H1 (cell line): Measurements from ENCODE around the gene MSI2. TPM values are rescaled to one million over a fixed set of nuclear protein-coding genes. Genes with fewer than 3 reads are reported as not detected.

Experiments used
- CTCF ChIA-PET: fragments of 300-600 bp; sonication (Branson Sonifier 250); formaldehyde crosslinking; loops from one replicate; lab custom pipeline; 2021; ENCODE audit not compliant: partially characterized antibody; lab: Charles Lee
- POLR2A ChIA-PET: fragments of 300-600 bp; sonication (Branson Sonifier 250); formaldehyde crosslinking; loops from one replicate; lab custom pipeline; 2021; ENCODE audit warnings: inconsistent platforms; ENCODE audit not compliant: partially characterized antibody; lab: Charles Lee
- DNase-seq, 2 experiments: peaks; one replicate each; pipeline versions ENCODE4 v3.0.0 to v3.0.0-alpha.2; 2010 to 2022; ENCODE audit warnings: low spot score in 2 of 2, low read depth in 1 of 2, mixed read lengths in 1 of 2
- FAIRE-seq: peaks from 2 replicates; lab custom pipeline; 2011; peaks lifted over from hg19 to GRCh38; lab: Jason Lieb, UNC
- H2AFZ ChIP-seq: 2 replicates; pipeline ENCODE4 v1.8.1; 2012; ENCODE audit warnings: low read length, inconsistent platforms
- H2AK5ac ChIP-seq: 2 replicates; pipeline ENCODE4 v1.6.1; 2013; ENCODE audit warnings: low read depth, low read length
- H2BK120ac ChIP-seq: replicated peaks from 2 replicates; pipeline ENCODE3; 2013; ENCODE audit warnings: low read depth, low read length, inconsistent platforms
- H2BK12ac ChIP-seq: 2 replicates; pipeline ENCODE4 v1.6.1; 2013; ENCODE audit warnings: low read depth, low read length
- H2BK15ac ChIP-seq: 2 replicates; pipeline ENCODE4 v1.6.1; 2013; ENCODE audit warnings: low read length
- H2BK20ac ChIP-seq: 2 replicates; pipeline ENCODE4 v1.6.1; 2013; ENCODE audit warnings: low read length
- H2BK5ac ChIP-seq: 2 replicates; pipeline ENCODE4 v1.6.1; 2013; ENCODE audit warnings: low read depth, low read length
- H3K14ac ChIP-seq: 2 replicates; pipeline ENCODE4 v1.6.1; 2013; ENCODE audit warnings: inconsistent platforms; ENCODE audit not compliant: insufficient read length
- H3K18ac ChIP-seq: 2 replicates; pipeline ENCODE4 v1.6.1; 2013; ENCODE audit warnings: low read length; ENCODE audit errors: extremely low read depth
- H3K23ac ChIP-seq: 2 replicates; pipeline ENCODE4 v1.6.1; 2013; ENCODE audit warnings: inconsistent platforms; ENCODE audit not compliant: insufficient read length
- H3K23me2 ChIP-seq: 2 replicates; pipeline ENCODE4 v1.6.1; 2013; ENCODE audit warnings: low read depth, low read length
- H3K27ac ChIP-seq: 2 replicates; pipeline ENCODE4 v1.6.1; 2011; ENCODE audit warnings: low read depth, low read length, inconsistent platforms
- H3K27me3 ChIP-seq, 4 experiments: replicated peaks in 1 of 4; 1 replicate in 1 of 4; 2 replicates in 3 of 4; pipeline versions ENCODE4 v1.6.1 to v1.8.1; 2011 to 2013; ENCODE audit warnings: low read length in 3 of 4, mild to moderate bottlenecking in 3 of 4, inconsistent platforms in 2 of 4, mixed read lengths in 2 of 4, moderate library complexity in 1 of 4; ENCODE audit not compliant: control insufficient read depth in 3 of 4, insufficient read depth in 3 of 4; ENCODE audit errors: extremely low read depth in 1 of 4
- H3K36me3 ChIP-seq, 4 experiments: 2 replicates each; pipeline versions ENCODE4 v1.6.1 to v1.8.1; 2011 to 2013; ENCODE audit warnings: mild to moderate bottlenecking in 4 of 4, low read length in 3 of 4, moderate library complexity in 2 of 4, control low read depth in 1 of 4, inconsistent platforms in 1 of 4; ENCODE audit not compliant: insufficient read depth in 4 of 4, control insufficient read depth in 2 of 4
- H3K4ac ChIP-seq: replicated peaks from 2 replicates; pipeline ENCODE3; 2013; ENCODE audit warnings: low read length, low read depth, mixed read lengths, inconsistent platforms; ENCODE audit not compliant: insufficient read length
- H3K4me1 ChIP-seq, 4 experiments: replicated peaks in 1 of 4; 1 replicate in 1 of 4; 2 replicates in 3 of 4; pipeline versions ENCODE4 v1.6.1 to v1.8.1; 2011 to 2013; ENCODE audit warnings: low read length in 3 of 4, inconsistent platforms in 2 of 4, mixed read lengths in 1 of 4; ENCODE audit not compliant: insufficient read depth in 4 of 4, control insufficient read depth in 3 of 4
- H3K4me2 ChIP-seq, 2 experiments: 2 replicates each; pipeline versions ENCODE4 v1.6.1 to v1.8.1; 2011 to 2013; ENCODE audit warnings: low read depth in 2 of 2, low read length in 2 of 2, control low read depth in 1 of 2, inconsistent platforms in 1 of 2, mild to moderate bottlenecking in 1 of 2; ENCODE audit not compliant: insufficient read depth in 1 of 2
- H3K4me3 ChIP-seq, 4 experiments: fragments of 200-600, 300-600 bp in 1 of 4; sonication (generic), shearing (Covaris generic), sonication (Bioruptor Twin) in 1 of 4; 2 replicates each; pipeline versions ENCODE4 v1.5.1 to v1.8.1; 2011 to 2016; ENCODE audit warnings: low read length in 4 of 4, low read depth in 3 of 4, control low read depth in 2 of 4, inconsistent platforms in 2 of 4, mild to moderate bottlenecking in 2 of 4, mixed read lengths in 1 of 4, moderate library complexity in 1 of 4; ENCODE audit not compliant: insufficient read depth in 2 of 4; ENCODE audit errors: extremely low read depth in 1 of 4
- H3K56ac ChIP-seq: replicated peaks from 2 replicates; pipeline ENCODE3; 2013; ENCODE audit warnings: low read depth, mild to moderate bottlenecking, mixed read lengths, low read length, inconsistent platforms; ENCODE audit not compliant: insufficient read length
- H3K79me1 ChIP-seq: 2 replicates; pipeline ENCODE4 v1.6.1; 2013; ENCODE audit warnings: low read depth, low read length, control low read depth
- H3K79me2 ChIP-seq, 2 experiments: 2 replicates each; pipeline versions ENCODE4 v1.6.1 to v1.8.1; 2012 to 2013; ENCODE audit warnings: low read length in 2 of 2, mild to moderate bottlenecking in 2 of 2, inconsistent platforms in 1 of 2; ENCODE audit not compliant: insufficient read depth in 2 of 2, control insufficient read depth in 1 of 2
- H3K9ac ChIP-seq, 4 experiments: replicated peaks in 1 of 4; 1 replicate in 1 of 4; 2 replicates in 3 of 4; pipeline versions ENCODE4 v1.6.1 to v1.8.1; 2011 to 2013; ENCODE audit warnings: low read depth in 3 of 4, low read length in 3 of 4, control low read depth in 2 of 4, mild to moderate bottlenecking in 2 of 4, moderate library complexity in 2 of 4, inconsistent platforms in 1 of 4; ENCODE audit errors: extremely low read depth in 1 of 4
- H3K9me3 ChIP-seq, 2 experiments: 2 replicates each; pipeline versions ENCODE4 v1.6.1 to v1.8.1; 2012 to 2013; ENCODE audit warnings: mild to moderate bottlenecking in 2 of 2, moderate library complexity in 2 of 2, control low read depth in 1 of 2, inconsistent platforms in 1 of 2, low read depth in 1 of 2, low read length in 1 of 2, mixed read lengths in 1 of 2; ENCODE audit not compliant: insufficient read depth in 2 of 2
- H4K20me1 ChIP-seq, 2 experiments: replicated peaks in 1 of 2; 2 replicates each; pipeline versions ENCODE3 to v1.8.1; 2011 to 2013; ENCODE audit warnings: inconsistent platforms in 2 of 2, low read length in 2 of 2, mild to moderate bottlenecking in 1 of 2; ENCODE audit not compliant: insufficient read depth in 2 of 2, control insufficient read depth in 1 of 2
- H4K5ac ChIP-seq: 2 replicates; pipeline ENCODE4 v1.6.1; 2013; ENCODE audit warnings: low read length, low read depth, mixed read lengths, inconsistent platforms; ENCODE audit not compliant: insufficient read length
- H4K8ac ChIP-seq: 2 replicates; pipeline ENCODE4 v1.8.0; 2013; ENCODE audit warnings: mild to moderate bottlenecking, moderate library complexity, low read length, inconsistent platforms; ENCODE audit not compliant: insufficient read depth; ENCODE audit errors: extremely low read depth
- H4K91ac ChIP-seq: replicated peaks from 2 replicates; pipeline ENCODE3; 2013; ENCODE audit warnings: low read length, mixed read lengths, inconsistent platforms; ENCODE audit not compliant: insufficient read length
- ASH2L ChIP-seq: fragments of 200-600, 300-600 bp; sonication (generic); IDR thresholded peaks from one replicate; pipeline ENCODE4 v1.7.1; 2017; ENCODE audit warnings: low read length
- BCL11A ChIP-seq, 2 experiments: IDR thresholded peaks; one replicate each; pipeline ENCODE4 v1.6.1; 2011; ENCODE audit warnings: low read depth in 2 of 2, low read length in 2 of 2, mild to moderate bottlenecking in 2 of 2
- EGR1 ChIP-seq: IDR thresholded peaks from 2 replicates; pipeline ENCODE4 v1.6.1; 2011; ENCODE audit warnings: low read depth, low read length, borderline replicate concordance
- GABPA ChIP-seq: IDR thresholded peaks from 2 replicates; pipeline ENCODE4 v1.6.1; 2011; ENCODE audit warnings: mild to moderate bottlenecking, low read length, moderate library complexity, borderline replicate concordance; ENCODE audit not compliant: insufficient read depth
- POLR2AphosphoS5 ChIP-seq: IDR thresholded peaks from 2 replicates; pipeline ENCODE4 v1.6.1; 2011; ENCODE audit warnings: low read depth, low read length
- POU5F1 ChIP-seq: IDR thresholded peaks from 2 replicates; pipeline ENCODE4 v1.6.1; 2011; ENCODE audit warnings: low read depth, mild to moderate bottlenecking, low read length, moderate library complexity
- RBBP5 ChIP-seq: IDR thresholded peaks from 2 replicates; pipeline ENCODE4 v1.7.1; 2012; ENCODE audit warnings: low read depth, mild to moderate bottlenecking, inconsistent platforms, low read length, moderate library complexity, borderline replicate concordance
- RFX5 ChIP-seq: IDR thresholded peaks from 2 replicates; pipeline ENCODE4 v1.6.1; 2011; ENCODE audit warnings: low read depth, low read length, improper control_type of control experiment, borderline replicate concordance
- WGBS, 2 experiments: shearing (Covaris generic) in 1 of 2; methylation state at CpG; one replicate each; pipeline versions ENCODE4 v1.1.6 to v1.1.7; 2013 to 2015; ENCODE audit warnings: low lambda C conversion rate in 2 of 2, mixed read lengths in 2 of 2, inconsistent platforms in 1 of 2, low coverage in 1 of 2, missing lambda C conversion rate in 1 of 2; ENCODE audit not compliant: insufficient replicate concordance in 2 of 2, insufficient coverage in 1 of 2, insufficient read length in 1 of 2; ENCODE audit errors: extremely low coverage in 1 of 2, missing lambda C conversion rate in 1 of 2; 5-methylcytosine and 5-hydroxymethylcytosine counted together
- polyA plus RNA-seq, 7 experiments: library from polyadenylated mRNA; depleted of rRNA in 3 of 7; stranded (reverse) in 5 of 7; unstranded in 2 of 7; fragments of >200 nt in 5 of 7; fragments of 200-250 nt in 2 of 7; gene quantifications; 1 replicate in 5 of 7; 2 replicates in 1 of 7; 4 replicates in 1 of 7; pipeline versions ENCODE4 v1.2.1 to v1.2.3, GENCODE V29; 2011 to 2013; ENCODE audit warnings: missing spikeins in 2 of 7, mixed read lengths in 2 of 7
- total RNA-seq: library from RNA; stranded (reverse); fragmentation: NEBNext Ultra II Directional; extraction: Animal tissue kit (Norgen Biotek cat#: 25700); gene quantifications from 2 replicates; pipeline ENCODE4 v1.2.1, GENCODE V29; 2021
- TF ChIP-seq, protein P1 (sequence below): IDR thresholded peaks from 2 replicates; pipeline ENCODE4 v1.6.1; 2012; ENCODE audit warnings: low read length, inconsistent platforms
- TF ChIP-seq, protein P2 (sequence below): IDR thresholded peaks from 2 replicates; pipeline ENCODE4 v1.6.1; 2012; ENCODE audit warnings: inconsistent platforms
- TF ChIP-seq, protein P3 (sequence below): IDR thresholded peaks from 2 replicates; pipeline ENCODE4 v1.6.1; 2011; ENCODE audit warnings: low read depth, mild to moderate bottlenecking, low read length; ENCODE audit not compliant: insufficient read depth

MSI2 gene
- total and polyA plus RNA-seq, 2 of the 8 experiments (the other 6 are each of a cell fraction or from before 2014, with no cell fraction given), result 36.7 to 80.6 TPM

DNA sequence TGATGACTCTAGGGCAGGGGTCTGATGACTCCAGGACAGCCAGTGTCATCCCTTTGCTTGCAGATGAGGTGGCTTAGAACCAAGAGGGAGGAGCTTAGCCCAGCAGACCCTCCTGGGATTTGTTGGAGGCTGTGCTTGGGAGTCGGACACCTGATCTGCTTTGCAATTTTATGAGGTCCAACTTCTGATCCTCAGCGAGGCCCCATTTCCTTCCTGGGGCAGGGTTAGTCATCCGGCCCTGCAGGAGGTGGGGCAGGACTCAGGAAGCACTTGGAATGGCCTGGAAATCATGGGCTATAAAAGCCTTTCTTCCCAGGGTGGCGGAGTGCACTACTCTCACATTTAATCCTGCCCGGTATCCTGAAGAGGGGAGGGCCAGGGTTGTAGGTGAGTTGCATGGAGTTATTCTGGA is 168.5 kb downstream of the MSI2 start:
- Histone ChIP-seq H3K79me1 (peaks cover 7% of the 10 kb centered on the region; the same call in 1 of the 2 replicates), H3K4me2 (no peak overlapping the region), H3K9ac (no peak overlapping the region), H4K20me1 (peaks cover 0 to 5% of the 10 kb centered on the region in 2 experiments), H2BK120ac (no peak overlapping the region), H3K4me1 (peaks cover 6 to 17% (median 10%) of the 10 kb centered on the region in 4 experiments; a peak in 6 of 7 replicates), H3K23ac (no peak overlapping the region), H3K27ac (no peak overlapping the region), H2BK20ac (no peak overlapping the region), H2AFZ (no peak overlapping the region), H3K4ac (no peak overlapping the region), H3K18ac (no peak overlapping the region), H4K8ac (no peak overlapping the region), H2AK5ac (no peak overlapping the region; the same call in 1 of the 2 replicates), H2BK12ac (no peak overlapping the region; the same call in 1 of the 2 replicates), H4K5ac (no peak overlapping the region), H3K79me2 (peaks cover 0 to 52% of the 10 kb centered on the region in 2 experiments; a peak in 2 of 4 replicates), H4K91ac (no peak overlapping the region), H3K14ac (no peak overlapping the region), H2BK15ac (no peak overlapping the region), H2BK5ac (no peak overlapping the region; the same call in 1 of the 2 replicates), H3K23me2 (no peaks in the 10 kb centered on the region), H3K9me3 (no peaks in the 10 kb centered on the region), H3K36me3 (no peaks in the 10 kb centered on the region), H3K27me3 (no peaks in the 10 kb centered on the region), H3K4me3 (no peak overlapping the region), H3K56ac (no peak overlapping the region)
- WGBS, 2 experiments, result 88% methylated on average over 5 of the region's 5 CpGs; no CpG with 5 or more reads in 1 of the 2 experiments
- ChIA-PET CTCF (interaction anchor here (1.6 to 6.8 kb wide), 3 partner anchors 15 to 181 kb away, joined by 3 to 18 read pairs (median 13); no protein-coding TSS in a partner anchor), POLR2A (no interaction called here)
- no peak for DNase-seq
- FAIRE-seq, result no peak
- TF ChIP-seq ASH2L (no peak), EGR1 (no peak), POLR2AphosphoS5 (no peak), BCL11A (IDR thresholded peaks at IDR 0.05; ENCODE audit: low read depth in 2 of 2, low read length in 2 of 2) (no peak), RFX5 (no peak), POU5F1 (no peak), GABPA (no peak), RBBP5 (no peak)
- TF ChIP-seq, protein P1, sequence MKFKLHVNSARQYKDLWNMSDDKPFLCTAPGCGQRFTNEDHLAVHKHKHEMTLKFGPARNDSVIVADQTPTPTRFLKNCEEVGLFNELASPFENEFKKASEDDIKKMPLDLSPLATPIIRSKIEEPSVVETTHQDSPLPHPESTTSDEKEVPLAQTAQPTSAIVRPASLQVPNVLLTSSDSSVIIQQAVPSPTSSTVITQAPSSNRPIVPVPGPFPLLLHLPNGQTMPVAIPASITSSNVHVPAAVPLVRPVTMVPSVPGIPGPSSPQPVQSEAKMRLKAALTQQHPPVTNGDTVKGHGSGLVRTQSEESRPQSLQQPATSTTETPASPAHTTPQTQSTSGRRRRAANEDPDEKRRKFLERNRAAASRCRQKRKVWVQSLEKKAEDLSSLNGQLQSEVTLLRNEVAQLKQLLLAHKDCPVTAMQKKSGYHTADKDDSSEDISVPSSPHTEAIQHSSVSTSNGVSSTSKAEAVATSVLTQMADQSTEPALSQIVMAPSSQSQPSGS, result no peak
- TF ChIP-seq, protein P2, sequence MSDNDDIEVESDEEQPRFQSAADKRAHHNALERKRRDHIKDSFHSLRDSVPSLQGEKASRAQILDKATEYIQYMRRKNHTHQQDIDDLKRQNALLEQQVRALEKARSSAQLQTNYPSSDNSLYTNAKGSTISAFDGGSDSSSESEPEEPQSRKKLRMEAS, result no peak
- TF ChIP-seq, protein P3, sequence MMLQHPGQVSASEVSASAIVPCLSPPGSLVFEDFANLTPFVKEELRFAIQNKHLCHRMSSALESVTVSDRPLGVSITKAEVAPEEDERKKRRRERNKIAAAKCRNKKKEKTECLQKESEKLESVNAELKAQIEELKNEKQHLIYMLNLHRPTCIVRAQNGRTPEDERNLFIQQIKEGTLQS, result no peak
